Measurements from ENCODE around the gene SPDYE17. TPM values are rescaled to one million over a fixed set of nuclear protein-coding genes. Genes with fewer than 3 reads are reported as not detected.
"Not testable (repeated sequence)": the region's sequence is repeated elsewhere in the genome, so short reads cannot be mapped to it uniquely, and the experiment has no call there.

Gene SPDYE17
- total and polyA plus RNA-seq, 2 of the 4 experiments (the other 2 are of a cell fraction): not detected

DNA sequence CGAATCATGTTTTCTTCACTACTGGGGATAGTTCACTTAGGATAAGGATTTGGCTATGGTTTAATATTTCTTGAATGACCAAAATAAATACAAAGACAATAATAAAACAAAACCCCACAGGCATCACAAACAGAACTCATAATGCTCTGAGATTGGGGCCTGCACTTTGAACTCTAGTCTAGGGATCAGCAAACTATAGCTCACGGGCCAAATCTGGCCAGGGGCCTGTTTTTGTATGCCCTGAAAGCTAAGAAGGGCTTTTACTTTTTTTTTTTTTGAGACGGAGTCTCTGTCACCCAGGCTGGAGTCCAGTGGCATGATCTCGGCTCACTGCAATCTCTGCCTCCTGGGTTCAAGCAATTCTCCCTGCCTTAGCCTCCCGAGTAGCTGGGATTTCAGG lies 44.9 kb upstream of the SPDYE17 start:
- H3K9me3 ChIP-seq (ENCODE audit: control insufficient read depth, insufficient read depth, low read length); H3K27me3 ChIP-seq (ENCODE audit: control insufficient read depth, insufficient read depth, low read length); H2BK20ac ChIP-seq (ENCODE audit: low read depth, low read length); H4K20me1 ChIP-seq (ENCODE audit: insufficient read depth, low read length); H3K56ac ChIP-seq (ENCODE audit: extremely low read depth, insufficient read depth, low read length); H3K79me1 ChIP-seq (ENCODE audit: low read depth in 1 of 2, low read length in 2 of 2); ATAC-seq (ENCODE audit: low read depth); H4K91ac ChIP-seq (ENCODE audit: insufficient read depth, low read depth, low read length); H3K4ac ChIP-seq (ENCODE audit: low read depth, low read length); H3K4me1 ChIP-seq (ENCODE audit: control insufficient read depth, insufficient read depth, low read length); H3K27ac ChIP-seq (ENCODE audit: insufficient read depth, low read length); H2AFZ ChIP-seq (replicated peaks; ENCODE audit: low read length, poor library complexity); intact Hi-C loops (cut with micrococcal nuclease); H3K4me3 ChIP-seq (ENCODE audit: insufficient read depth, low read depth, low read length); H2AK5ac ChIP-seq (ENCODE audit: low read depth, low read length); POLR2A ChIA-PET (ENCODE audit: unreplicated experiment); dilution Hi-C loops (cut with HindIII; ENCODE audit: low sequenced_read_pairs, unreplicated experiment); H3K9ac ChIP-seq (ENCODE audit: low read depth, low read length); in situ Hi-C loops (cut with MboI; ENCODE audit: low sequenced_read_pairs); BruUV-seq (replicated peaks); H3K23ac ChIP-seq (ENCODE audit: low read depth, low read length); H4K5ac ChIP-seq (ENCODE audit: low read depth, low read length); H2BK15ac ChIP-seq (ENCODE audit: low read depth, low read length); H2AK9ac ChIP-seq (replicated peaks; ENCODE audit: low read depth, low read length, poor library complexity); H3K14ac ChIP-seq (replicated peaks; ENCODE audit: low read depth, low read length); H4K8ac ChIP-seq (ENCODE audit: low read depth in 2 of 2, low read length in 2 of 2); CTCF ChIA-PET; DNase-seq; H3K9me1 ChIP-seq (ENCODE audit: insufficient read depth, low read length); H3K36me3 ChIP-seq (ENCODE audit: control insufficient read depth, insufficient read depth, low read length); H3K4me2 ChIP-seq (ENCODE audit: low read depth, low read length): not testable (repeated sequence)
- Histone ChIP-seq H2BK120ac (ENCODE audit: low read depth, low read length) (0 out of 2 replicates have a peak overlapping the region, but pooled peaks have one; percentile 32), H3K18ac (ENCODE audit: low read depth, low read length) (peak overlapping the region; percentile 2; the same call in 1 of the 2 replicates), H2BK5ac (ENCODE audit: low read depth, low read length, poor library complexity, severe bottlenecking) (peak overlapping the region; percentile 46)
- no CpG with 5 or more reads among the region's 5 CpGs for WGBS, 2 experiments (ENCODE audit: extremely low coverage in 2 of 2, insufficient read length in 1 of 2)

DNA sequence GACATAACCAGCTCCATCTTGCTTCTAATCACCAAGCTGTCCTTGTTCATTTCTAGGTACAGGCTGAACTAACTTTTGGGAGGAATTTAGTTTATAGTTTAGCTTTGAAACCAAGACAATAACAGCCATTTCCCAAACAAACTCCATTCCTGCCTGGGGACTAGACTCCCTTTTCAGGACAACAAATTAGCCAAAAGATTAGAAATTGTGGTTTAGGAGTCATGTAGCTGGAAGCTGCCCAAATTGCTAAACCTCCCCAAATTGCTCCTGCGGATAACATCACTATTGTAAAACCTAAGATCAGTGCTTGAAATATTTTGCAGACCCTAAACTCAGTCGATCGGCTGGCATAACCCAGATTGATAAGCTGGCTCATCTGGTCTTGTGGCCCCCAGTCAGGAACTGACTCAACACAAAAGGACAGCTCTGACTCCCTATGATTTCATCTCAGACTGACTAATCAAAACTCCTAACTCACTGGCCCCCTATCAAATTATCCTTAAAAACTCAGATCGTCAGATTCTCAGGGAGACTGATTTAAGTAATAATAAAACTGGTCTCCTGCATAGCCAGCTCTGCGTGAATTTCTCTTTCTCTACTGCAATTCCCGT lies 42.7 kb upstream of the SPDYE17 start:
- H4K91ac ChIP-seq (ENCODE audit: insufficient read depth, low read depth, low read length); H3K27me3 ChIP-seq (ENCODE audit: control insufficient read depth, insufficient read depth, low read length); H3K56ac ChIP-seq (ENCODE audit: extremely low read depth, insufficient read depth, low read length); H2AFZ ChIP-seq (replicated peaks; ENCODE audit: low read length, poor library complexity); dilution Hi-C loops (cut with HindIII; ENCODE audit: low sequenced_read_pairs, unreplicated experiment); H3K4me3 ChIP-seq (ENCODE audit: insufficient read depth, low read depth, low read length); H3K9me3 ChIP-seq (ENCODE audit: control insufficient read depth, insufficient read depth, low read length); H3K79me1 ChIP-seq (ENCODE audit: low read depth in 1 of 2, low read length in 2 of 2); H3K4me2 ChIP-seq (ENCODE audit: low read depth, low read length); H3K14ac ChIP-seq (replicated peaks; ENCODE audit: low read depth, low read length); in situ Hi-C loops (cut with MboI; ENCODE audit: low sequenced_read_pairs); intact Hi-C loops (cut with micrococcal nuclease); H2AK9ac ChIP-seq (replicated peaks; ENCODE audit: low read depth, low read length, poor library complexity); H3K23ac ChIP-seq (ENCODE audit: low read depth, low read length); CTCF ChIA-PET; POLR2A ChIA-PET (ENCODE audit: unreplicated experiment); H2BK15ac ChIP-seq (ENCODE audit: low read depth, low read length); H2AK5ac ChIP-seq (ENCODE audit: low read depth, low read length); H3K9me1 ChIP-seq (ENCODE audit: insufficient read depth, low read length); H3K36me3 ChIP-seq (ENCODE audit: control insufficient read depth, insufficient read depth, low read length); H3K27ac ChIP-seq (ENCODE audit: insufficient read depth, low read length); H3K9ac ChIP-seq (ENCODE audit: low read depth, low read length); BruUV-seq (replicated peaks); H3K18ac ChIP-seq (ENCODE audit: low read depth, low read length); H3K4me1 ChIP-seq (ENCODE audit: control insufficient read depth, insufficient read depth, low read length); H4K20me1 ChIP-seq (ENCODE audit: insufficient read depth, low read length): not testable (repeated sequence)
- peak overlapping the region; percentile 60 for H2BK120ac ChIP-seq (ENCODE audit: low read depth, low read length)
- no CpG with 5 or more reads among the region's 6 CpGs for WGBS, 2 experiments (ENCODE audit: extremely low coverage in 2 of 2, insufficient read length in 1 of 2)
- H2BK20ac ChIP-seq (ENCODE audit: low read depth, low read length): 0 out of 2 replicates have a peak overlapping the region, but pooled peaks have one; percentile 53
- DNase-seq (peak; percentile 29), ATAC-seq (ENCODE audit: low read depth) (peak; percentile 34; the same call in 1 of the 2 replicates)
- H2BK5ac ChIP-seq (ENCODE audit: low read depth, low read length, poor library complexity, severe bottlenecking): peak overlapping the region; percentile 72
- H4K8ac ChIP-seq (ENCODE audit: low read depth in 2 of 2, low read length in 2 of 2): peak overlapping the region in 1 of 2 experiments; percentile 74; a peak in 2 of 4 replicates
- 0 out of 2 replicates have a peak overlapping the region, but pooled peaks have one; percentile 68 for H4K5ac ChIP-seq (ENCODE audit: low read depth, low read length)
- peak overlapping the region; percentile 11; the same call in 1 of the 2 replicates for H3K4ac ChIP-seq (ENCODE audit: low read depth, low read length)

Measured in IMR-90 (cell line).